GM21576 (cell line): ENCODE measurements around the gene ABHD12.
"Not testable (repeated sequence)": the region's sequence is repeated elsewhere in the genome, so short reads cannot be mapped to it uniquely, and the experiment has no call there.

Experiments
- ATAC-seq: cut with Tn5 transposase; IDR thresholded peaks from one replicate; pipeline ENCODE4 v1.9.1; 2021; ENCODE audit warnings: mild to moderate bottlenecking, moderate library complexity; ENCODE audit not compliant: unreplicated experiment

ABHD12 gene

DNA sequence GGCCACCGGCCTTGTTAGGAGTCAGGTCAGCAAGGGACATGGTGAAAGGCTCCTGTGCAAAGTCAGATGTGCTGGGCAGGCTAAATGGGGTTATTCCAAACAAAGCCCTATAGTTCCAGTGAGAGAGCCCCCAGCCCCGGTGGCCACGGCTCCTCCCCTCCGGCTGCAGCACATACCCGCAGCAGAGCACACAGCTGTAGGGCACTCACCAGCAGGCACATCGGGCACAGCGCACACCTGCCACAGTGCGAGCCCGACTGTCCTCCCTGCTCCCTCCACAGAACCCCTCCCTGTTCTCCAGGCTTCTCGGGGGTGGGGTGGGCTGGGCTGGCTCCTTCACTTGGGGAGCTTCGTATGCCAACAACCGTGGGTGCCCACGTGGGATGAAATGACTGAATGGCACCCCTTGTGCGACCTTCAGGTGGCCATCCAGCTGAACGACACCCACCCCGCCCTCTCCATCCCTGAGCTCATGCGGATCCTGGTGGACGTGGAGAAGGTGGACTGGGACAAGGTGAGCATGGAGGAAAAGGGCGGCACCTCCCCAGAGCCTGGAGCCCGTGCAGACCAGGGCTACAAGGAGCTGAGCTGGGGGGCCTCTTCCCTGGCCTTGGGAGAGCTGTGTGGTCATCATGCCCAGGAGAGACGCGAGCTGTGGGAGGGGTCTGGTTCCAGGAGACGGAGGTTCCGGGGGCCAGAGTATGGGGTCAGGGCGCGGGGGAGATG lies 111.8 kb downstream of the ABHD12 start:
- no peak for ATAC-seq

DNA sequence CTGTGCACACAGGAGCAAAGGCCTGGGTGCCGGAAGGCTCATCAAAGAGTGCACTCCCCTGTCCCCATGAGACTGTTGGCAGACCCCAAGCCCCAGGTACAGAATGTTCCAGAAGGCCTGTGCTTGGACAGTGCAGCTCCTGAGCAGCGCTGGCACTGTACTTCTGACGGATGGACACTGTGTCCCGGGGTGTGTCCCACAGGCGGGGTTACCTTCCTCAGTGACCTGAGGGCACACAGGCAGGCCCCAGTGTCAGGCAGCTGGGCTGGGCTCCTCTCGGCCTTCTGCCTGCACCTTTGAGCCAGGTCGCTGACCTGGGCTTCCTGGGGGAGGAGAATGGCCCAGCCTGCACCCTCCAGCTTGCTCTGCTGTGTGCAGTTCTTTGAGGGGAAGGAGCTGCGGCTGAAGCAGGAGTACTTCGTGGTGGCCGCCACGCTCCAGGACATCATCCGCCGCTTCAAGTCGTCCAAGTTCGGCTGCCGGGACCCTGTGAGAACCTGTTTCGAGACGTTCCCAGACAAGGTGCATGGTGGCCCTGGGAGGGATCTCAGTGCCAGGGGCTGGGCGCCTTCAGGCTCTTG lies 112.6 kb downstream of the ABHD12 start:
- no peak for ATAC-seq

GRCh38 chr20:25277051-25277801 lies 113.4 kb downstream of the ABHD12 start:
- ATAC-seq, result no peak

GRCh38 chr20:25276533-25277050 lies 114.0 kb downstream of the ABHD12 start:
- ATAC-seq, result no peak

- ATAC-seq, result no peak
Observed at GRCh38 chr20:25275813-25276532, 114.7 kb downstream of the ABHD12 start.

- ATAC-seq, result no peak
Observed at GRCh38 chr20:25274891-25275812, 115.5 kb downstream of the ABHD12 start.

- ATAC-seq, result no peak
Observed at GRCh38 chr20:25274481-25274880, 116.2 kb downstream of the ABHD12 start.

DNA sequence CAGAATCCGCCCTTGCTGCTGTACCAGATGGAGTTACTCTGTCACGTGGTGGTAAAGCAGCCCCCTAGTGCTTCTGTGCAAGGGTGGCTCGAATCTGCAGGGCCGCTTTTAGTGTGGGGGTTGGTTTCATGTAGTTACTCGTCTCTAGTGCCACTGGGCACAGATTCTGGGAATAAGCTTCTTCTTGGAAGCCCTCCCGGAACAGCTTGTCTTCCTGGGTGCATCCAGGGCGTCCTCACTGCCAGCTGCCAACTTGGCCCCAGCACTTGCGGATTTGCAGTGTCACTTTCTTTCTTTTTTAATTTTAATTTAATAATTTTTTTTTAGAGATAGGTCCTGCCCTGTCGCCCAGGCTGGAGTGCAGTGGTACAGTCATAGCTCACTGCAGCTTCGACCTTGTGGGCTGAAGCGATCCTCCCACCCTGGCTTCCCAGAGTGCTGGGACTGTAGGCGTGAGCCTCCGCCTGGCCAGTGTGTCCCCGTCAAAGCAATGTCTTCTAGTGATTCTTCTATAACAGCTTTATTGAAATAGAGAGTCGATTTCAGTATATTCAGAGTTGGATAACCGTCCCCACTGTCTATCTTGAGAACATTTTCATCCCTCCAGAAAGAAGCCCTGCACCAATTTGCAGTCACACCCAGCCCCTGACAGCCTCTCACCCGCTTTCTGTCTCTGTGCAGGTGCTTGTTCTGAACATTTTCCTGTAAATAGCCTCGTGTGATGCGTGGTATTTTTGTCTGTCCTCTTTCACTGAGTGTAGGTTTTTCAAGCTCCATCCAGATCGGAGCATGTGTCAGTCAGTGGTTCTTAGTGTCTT lies 116.9 kb downstream of the ABHD12 start:
- ATAC-seq, result no peak

GRCh38 chr20:25273046-25273445 lies 117.6 kb downstream of the ABHD12 start:
- ATAC-seq, result no peak

DNA sequence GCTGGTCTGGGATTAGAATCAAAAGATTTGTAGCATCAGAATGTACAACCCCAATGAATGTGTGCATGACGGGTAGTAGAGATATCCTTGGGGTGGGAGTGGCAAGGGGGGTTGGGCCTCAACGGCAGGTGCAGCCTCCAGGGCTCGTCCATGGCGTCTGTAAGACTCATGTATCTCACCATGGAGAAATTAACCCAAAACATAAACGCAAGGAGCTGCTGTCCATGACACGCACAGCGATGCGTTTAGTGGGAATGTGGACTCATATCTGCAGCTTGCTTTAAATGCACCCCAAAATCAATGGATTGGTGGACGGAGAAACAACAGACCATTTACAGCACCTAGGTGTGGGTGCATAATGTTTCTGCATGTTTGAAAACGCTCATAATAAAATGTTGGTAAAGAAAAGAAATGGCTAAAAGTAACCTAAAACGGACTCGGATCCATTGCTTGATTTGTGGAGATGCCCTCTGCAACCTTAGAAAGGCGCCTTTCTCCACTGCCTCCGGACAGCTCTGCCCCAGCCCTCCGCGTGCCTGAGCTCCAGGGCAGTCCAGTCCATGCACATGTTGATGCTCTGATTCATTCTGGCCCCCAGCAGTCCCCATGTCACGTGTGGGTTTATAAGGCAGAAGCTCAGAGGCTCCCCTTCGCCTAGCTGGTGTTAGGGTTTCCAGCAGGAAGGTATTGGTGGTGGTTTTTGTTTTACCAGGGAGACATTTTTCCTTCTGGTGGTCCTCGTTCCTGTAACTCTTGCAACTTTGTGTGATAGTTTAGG lies 118.2 kb downstream of the ABHD12 start:
- ATAC-seq, result no peak

GRCh38 chr20:25271486-25272222 lies 119.0 kb downstream of the ABHD12 start:
- no peak for ATAC-seq

DNA sequence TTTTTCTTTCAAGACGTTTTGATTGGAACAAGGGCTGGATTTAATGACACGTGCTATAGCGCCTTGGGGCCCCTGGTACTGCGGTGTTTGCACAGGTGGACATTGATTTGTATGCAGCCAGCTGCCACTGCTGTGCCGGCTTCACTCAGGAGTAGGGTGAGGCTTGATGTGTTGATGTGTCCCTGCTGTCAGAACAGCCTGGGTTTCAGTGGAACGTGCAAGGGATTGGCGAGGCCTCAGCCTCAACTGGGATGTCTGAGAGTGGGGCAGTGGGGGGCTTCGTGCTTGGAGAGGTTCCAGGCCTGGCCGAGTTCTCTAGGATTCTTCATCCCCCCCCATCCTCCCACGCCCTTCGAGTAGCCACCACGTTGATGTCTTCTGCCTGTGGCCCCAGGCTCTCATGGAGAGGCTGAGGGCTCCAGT lies 119.8 kb downstream of the ABHD12 start:
- ATAC-seq, result no peak

DNA sequence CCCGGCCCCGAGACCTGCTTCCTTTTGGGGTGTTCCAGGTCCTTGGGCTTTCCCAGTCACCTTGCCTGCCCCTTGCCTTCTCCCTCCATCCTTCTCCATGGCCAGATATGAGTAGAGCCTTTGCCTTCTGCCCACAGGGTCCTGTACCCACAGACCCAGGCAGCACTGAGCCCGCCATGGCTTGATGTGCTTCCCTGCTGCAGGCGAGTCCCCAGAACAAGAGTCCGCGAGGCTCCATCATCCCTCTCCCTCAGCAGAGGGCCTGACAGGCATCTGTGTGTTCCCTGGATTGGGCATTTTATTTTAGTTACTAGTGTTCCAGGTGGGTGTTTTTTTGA lies 120.8 kb downstream of the ABHD12 start:
- ATAC-seq, result no peak

GRCh38 chr20:25269057-25269832 lies 121.4 kb downstream of the ABHD12 start:
- no peak for ATAC-seq

DNA sequence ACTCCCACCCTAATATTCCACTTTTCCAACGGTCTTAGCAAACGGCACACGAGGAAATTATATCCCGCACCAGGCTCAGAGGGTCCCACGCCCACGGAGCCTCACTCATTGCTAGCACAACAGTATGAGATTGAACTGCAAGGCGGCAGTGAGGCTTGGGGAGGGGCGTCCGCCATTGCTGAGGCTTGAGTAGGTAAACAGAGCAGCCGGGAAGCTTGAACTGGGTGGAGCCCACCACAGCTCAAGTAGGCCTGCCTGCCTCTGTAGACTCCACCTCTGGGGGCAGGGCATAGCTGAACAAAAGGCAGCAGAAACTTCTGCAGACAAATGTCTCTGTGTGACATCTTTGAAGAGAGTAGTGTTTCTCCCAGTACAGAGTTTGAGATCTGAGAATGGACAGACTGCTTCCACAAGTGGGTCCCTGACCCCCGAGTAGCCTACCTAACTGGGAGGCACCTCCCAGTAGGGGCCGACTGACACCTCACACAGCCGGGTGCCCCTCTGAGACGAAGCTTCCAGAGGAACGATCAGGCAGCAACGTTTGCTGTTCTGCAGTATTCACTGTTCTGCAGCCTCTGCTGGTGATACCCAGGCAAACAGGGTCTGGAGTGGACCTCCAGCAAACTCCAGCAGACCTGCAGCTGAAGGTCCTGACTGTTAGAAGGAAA lies 129.7 kb downstream of the ABHD12 start:
- not testable (repeated sequence) for ATAC-seq

DNA sequence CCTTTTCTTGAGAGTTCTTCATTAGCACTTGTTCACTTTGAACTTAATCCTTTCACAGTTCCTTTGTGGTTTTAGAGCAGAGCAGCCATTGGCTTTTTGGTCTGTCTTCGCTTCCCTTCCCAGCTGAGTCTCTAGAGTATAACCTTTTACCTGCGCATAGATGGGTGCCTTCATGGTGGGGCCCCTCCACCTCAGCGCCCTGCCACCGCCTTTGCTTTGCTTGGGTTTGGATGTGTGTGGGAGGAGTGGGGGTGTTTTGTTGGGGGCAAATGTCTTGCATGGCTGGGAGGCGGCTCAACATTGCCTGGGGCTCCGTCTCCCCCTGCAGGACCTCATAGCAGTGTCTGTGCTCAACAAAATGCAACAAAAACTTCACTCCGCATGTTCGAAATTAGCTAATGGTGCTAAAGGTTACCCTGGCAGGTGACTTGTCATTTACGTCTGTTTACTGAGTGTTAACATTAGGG lies 130.8 kb downstream of the ABHD12 start:
- ATAC-seq, result no peak
